PFSK-1 (cell line): ENCODE data around the gene MYO5B.

Source experiments
- POLR2AphosphoS5 ChIP-seq: IDR thresholded peaks from 2 replicates; pipeline ENCODE4 v1.6.1; 2012; ENCODE audit warnings: low read depth, mild to moderate bottlenecking, control low read depth, low read length, moderate library complexity
- SIN3A ChIP-seq: IDR thresholded peaks from 2 replicates; pipeline ENCODE4 v1.6.1; 2012; ENCODE audit warnings: mild to moderate bottlenecking, low read length, moderate library complexity, borderline replicate concordance; ENCODE audit not compliant: insufficient read depth
- TAF1 ChIP-seq: IDR thresholded peaks from 2 replicates; pipeline ENCODE4 v1.6.1; 2012; ENCODE audit warnings: low read length, control low read depth, borderline replicate concordance; ENCODE audit not compliant: insufficient read depth
- TF ChIP-seq, protein P1 (sequence below), 2 experiments: IDR thresholded peaks; 2 replicates each; pipeline versions ENCODE4 v1.6.1 to v1.8.0; 2011 to 2012; ENCODE audit warnings: low read depth in 2 of 2, low read length in 2 of 2, control low read depth in 1 of 2, inconsistent platforms in 1 of 2, mild to moderate bottlenecking in 1 of 2, moderate library complexity in 1 of 2; ENCODE audit not compliant: insufficient read depth in 1 of 2

GRCh38 chr18:50065527-50065926 is 129.4 kb downstream of the MYO5B start:
- no peak for TF ChIP-seq POLR2AphosphoS5
- TF ChIP-seq SIN3A: no peak
- TF ChIP-seq, protein P1, sequence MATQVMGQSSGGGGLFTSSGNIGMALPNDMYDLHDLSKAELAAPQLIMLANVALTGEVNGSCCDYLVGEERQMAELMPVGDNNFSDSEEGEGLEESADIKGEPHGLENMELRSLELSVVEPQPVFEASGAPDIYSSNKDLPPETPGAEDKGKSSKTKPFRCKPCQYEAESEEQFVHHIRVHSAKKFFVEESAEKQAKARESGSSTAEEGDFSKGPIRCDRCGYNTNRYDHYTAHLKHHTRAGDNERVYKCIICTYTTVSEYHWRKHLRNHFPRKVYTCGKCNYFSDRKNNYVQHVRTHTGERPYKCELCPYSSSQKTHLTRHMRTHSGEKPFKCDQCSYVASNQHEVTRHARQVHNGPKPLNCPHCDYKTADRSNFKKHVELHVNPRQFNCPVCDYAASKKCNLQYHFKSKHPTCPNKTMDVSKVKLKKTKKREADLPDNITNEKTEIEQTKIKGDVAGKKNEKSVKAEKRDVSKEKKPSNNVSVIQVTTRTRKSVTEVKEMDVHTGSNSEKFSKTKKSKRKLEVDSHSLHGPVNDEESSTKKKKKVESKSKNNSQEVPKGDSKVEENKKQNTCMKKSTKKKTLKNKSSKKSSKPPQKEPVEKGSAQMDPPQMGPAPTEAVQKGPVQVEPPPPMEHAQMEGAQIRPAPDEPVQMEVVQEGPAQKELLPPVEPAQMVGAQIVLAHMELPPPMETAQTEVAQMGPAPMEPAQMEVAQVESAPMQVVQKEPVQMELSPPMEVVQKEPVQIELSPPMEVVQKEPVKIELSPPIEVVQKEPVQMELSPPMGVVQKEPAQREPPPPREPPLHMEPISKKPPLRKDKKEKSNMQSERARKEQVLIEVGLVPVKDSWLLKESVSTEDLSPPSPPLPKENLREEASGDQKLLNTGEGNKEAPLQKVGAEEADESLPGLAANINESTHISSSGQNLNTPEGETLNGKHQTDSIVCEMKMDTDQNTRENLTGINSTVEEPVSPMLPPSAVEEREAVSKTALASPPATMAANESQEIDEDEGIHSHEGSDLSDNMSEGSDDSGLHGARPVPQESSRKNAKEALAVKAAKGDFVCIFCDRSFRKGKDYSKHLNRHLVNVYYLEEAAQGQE (IDR thresholded peaks at IDR 0.05; ENCODE audit: insufficient read depth in 1 of 2, low read depth in 2 of 2, low read length in 2 of 2): no peak
- no peak for TF ChIP-seq TAF1
